DLD1 (cell line): ENCODE data around the gene ITPR1.
"Not testable (repeated sequence)": the region's sequence is repeated elsewhere in the genome, so short reads cannot be mapped to it uniquely, and the experiment has no call there.

Source experiments
- in situ Hi-C: cut with HindIII; loops from 2 replicates; pipeline ENCODE4 v1.10.0; 2017; ENCODE audit warnings: low sequenced_read_pairs

The ITPR1 gene

DNA sequence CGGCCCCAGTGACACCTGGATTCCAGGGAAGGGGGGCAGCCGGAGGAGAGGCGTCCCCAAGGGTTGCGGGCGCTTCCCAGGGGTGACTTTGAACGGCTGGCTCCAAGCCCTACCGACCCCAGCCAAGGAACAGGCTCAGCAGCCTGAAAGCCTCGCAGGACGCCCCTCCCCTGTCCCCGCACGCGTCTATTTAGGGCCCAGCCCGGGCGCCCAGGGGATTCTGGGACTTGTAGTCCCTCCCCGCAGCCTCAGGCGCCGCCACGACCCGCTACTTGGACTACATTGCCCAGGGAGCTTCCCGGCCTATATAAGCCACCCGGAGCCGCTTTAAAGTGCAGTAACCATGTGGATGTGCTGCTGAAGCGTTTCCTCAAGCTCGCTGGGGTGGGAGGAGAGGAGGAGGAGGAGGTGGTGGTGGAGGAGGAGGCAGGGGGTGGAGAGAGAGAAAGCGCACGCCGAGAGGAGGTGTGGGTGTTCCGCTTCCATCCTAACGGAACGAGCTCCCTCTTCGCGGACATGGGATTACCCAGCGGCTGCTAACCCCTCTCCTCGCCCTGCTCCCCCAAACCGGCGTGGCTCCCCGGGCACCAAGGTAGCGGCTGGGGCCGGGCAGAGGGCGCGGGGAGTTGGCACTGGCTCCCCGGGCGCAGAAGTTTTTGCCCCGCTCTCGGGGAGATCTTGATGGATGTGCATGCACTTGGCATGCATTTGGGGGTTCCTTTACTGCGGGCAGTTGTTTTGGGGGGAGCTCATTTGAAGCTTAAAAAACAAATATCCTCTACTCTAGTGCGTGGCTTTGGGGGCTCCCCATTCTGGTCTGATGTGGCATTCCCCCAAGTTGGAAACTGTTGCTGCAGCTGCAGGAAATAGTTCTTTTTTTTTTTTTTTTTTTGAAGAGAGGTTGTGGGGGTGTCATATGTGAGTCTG is at the start of gene ITPR1:
Gene ITPR1 (plus strand): TSS at position 335 of the 927 bp plus-strand sequence. CDS start 23,144 bp downstream, outside the sequence.
- in situ Hi-C loops: no loop called here

DNA sequence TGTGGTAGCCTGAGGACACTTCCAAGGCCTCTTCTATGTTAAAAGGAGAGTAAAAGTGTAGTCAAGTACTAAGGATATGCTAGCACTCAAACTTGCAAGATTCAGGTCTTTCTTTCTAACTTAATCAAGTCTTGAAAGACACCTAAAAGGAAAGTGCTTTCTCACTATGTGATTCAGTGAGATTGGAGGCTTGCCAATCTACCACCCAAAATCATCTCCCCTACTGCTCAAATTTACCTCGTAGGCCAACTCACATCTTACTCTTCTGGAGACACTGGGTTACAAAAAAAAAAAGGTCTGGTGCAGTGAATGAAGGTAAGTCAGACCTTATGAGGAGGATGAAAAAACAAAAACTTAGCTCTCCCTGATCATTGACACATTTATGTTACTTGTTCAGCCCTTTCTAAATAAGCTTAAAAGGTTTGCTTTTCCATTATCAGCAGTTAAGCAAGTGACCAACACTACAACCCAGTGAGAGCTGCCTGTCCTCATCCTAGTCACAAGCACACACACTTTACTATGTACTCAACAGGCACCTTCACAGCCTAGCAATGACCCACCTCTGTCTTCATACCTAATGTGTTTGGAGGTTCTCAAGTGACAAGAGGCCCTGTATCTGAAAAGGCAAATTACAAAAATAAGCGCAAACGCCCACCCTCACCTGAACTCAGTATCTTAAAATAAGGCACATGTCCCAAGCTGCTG is 45.7 kb upstream of the ITPR1 start:
- in situ Hi-C loops: no loop called here

DNA sequence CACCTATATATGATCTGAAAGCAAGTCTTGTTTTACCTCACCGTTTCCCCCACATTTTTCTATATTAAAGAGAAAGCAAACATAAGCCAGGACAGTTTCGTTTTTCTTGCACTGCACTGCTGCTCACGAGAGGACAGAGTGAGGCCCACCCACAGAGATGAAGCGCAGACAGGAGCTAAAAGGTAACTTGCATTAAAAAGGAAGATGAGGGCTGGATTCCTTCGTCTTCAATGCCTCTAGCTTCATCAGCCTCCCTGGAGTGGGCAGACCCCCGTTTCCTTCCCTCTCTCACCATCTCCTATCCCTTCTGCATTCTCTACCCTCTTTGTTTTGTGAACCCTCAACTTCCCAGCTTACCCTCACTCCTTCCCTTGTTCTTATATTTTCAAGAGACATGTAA is 45.0 kb upstream of the ITPR1 start:
- in situ Hi-C loops: no loop called here

DNA sequence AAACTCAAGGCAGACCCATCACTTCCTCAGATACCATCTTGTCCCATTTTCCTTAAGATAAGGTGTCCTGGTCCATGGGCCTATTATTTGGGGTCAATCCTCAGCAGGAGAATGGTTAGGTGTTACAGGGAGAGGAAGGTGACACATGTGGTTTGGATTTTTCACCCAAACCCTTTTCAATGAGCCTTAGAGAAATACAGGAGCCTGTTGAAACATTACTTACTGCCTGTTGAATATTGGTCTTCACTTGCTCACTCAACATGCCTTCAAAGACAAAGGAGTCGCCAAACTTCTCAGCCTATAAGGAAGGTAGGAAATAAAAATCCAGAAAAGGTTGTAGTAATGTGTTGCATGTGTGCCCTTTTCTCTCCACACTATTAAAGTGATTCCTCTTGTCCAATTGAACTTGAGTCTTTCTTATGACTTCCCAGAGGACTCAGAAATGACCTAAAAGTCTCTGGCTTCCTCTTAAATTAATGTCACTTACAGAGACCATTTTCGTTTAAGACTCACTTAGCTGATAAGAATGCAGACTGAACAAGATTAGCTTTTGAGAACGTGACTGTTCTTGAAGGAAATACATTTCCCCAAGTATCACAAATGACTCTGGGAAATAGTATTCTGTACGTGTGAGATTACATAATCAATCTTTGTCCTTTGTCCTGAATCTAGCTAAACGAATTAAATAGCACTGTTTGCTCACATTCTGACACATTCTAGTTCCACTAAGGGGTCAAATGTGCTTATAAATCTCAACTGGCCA is 43.9 kb upstream of the ITPR1 start:
- in situ Hi-C loops: no loop called here

DNA sequence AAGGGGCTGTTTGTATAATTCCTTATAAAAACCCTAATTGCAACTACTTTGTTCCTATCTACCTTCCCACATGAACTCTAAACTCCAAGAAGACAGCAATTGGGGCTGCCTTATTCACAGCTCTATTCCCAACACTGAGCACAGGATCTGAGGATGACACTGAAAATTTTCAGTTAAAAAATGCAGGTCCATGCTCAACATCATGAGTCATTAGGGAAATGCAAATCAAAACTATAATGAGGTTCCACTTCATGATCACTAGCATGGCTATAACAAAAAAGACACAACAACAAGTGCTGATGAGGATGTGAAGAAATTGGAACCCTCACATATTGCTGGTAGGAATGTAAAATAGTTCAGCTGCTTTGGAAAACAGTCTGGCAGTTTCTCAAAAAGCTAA is 39.0 kb upstream of the ITPR1 start:
- in situ Hi-C loops: no loop called here

DNA sequence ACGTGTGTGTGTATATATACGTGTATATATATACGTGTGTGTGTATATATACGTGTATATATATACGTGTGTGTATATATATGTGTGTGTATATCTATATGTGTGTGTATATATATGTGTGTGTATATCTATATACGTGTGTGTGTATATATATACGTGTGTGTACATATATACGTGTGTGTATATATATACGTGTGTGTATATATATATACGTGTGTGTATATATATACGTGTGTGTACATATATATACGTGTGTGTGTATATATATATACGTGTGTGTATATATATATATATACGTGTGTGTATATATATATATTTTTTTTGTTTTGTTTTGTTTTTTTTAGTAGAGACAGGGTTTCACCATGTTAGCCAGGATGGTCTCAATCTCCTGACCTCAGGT is 36.4 kb upstream of the ITPR1 start:
- in situ Hi-C loops: not testable (repeated sequence)

DNA sequence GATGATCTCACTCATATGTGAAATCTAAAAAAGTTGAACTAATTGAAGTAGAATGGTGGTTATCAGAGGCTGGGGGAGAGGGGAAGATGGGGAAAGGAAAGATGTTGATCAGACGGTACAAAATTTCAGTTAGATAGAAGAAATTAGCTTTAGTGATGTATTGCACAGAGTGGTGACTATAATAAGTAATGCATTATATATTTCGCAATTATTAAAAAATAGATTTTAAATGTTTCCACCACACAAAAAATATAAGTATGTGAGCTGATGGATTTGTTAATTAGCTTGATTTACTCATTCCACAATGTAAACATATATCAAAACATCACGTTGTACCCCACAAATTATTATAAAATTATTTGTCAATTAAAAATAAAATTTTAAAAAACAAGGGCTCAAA is 34.2 kb upstream of the ITPR1 start:
- in situ Hi-C loops: no loop called here

DNA sequence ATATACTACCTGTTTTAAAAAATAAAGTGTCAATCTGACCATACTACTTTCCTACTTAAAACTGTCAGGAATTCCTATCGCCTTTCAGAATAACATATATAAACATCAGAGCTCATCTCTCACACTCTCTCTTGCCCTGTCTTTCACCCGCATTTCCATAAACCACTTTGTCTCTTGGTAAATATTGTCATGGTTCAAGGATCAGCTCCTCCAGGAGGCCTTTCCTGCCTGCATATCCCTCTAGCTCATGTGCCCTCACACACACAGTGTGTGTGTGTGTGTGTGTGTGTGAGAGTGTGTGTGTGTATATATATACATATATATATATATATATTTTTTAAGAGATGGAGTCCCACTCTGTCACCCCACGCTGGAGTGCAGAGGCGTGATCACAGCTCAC is 32.8 kb upstream of the ITPR1 start:
- in situ Hi-C loops: no loop called here

DNA sequence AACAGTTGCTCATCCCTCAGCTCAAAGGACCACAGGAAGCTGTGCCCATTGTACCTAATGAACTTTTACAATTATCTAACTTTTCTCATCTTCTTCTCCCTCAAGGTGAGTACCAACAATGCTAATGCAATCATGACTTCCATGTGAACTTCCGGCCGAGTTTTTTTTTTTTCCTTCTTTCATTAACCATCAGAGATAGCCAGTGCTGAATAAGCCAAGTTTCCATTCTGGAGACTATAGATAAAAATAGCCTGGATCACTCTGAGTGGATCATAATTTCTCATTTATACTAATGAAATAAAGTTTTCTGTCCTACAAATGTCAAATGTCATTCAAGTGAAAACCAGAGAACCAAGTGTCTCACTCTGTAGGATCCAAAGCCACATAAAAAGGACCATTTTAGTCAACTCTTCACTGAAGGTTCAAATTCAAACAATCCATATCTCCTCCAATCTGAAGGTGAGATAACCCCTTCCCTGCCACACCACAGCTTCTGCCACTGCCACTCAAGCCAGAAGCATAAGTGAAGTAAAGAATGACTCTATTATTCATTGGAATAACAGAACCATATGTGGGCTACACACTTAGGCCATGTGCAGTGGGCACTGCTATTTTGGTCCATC is 31.6 kb upstream of the ITPR1 start:
- in situ Hi-C loops: no loop called here

DNA sequence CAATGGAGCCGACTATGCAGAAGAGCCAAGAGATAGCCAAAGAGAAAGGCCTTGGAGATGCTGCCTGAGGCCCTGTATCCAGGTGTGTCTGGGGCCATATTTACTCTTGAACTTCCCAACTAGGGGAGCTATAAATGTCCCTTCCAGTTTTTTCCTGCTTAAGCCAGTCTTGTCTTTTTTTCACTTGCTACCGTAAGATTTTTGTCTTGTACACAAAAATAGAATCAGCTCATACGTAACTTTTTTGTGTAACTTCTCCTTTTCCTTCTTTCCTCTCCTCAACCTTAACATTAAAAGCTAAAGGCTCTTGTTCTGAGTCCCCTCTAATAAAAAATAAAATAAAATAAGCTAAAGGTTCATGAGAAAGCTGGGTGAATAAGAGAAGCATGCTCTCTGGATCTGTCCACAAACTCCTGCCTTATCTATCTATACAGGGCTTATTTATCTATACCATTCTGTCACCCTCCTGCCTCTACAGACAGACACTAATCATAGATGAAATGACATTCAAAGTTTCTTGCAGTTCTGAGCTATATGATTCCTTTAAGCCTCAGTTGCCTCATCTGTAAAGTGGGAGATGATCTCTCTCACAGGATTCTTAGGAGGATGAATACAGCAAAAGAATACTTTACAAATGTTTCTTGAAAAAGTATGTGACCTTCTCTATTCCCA is 30.6 kb upstream of the ITPR1 start:
- in situ Hi-C loops: no loop called here

DNA sequence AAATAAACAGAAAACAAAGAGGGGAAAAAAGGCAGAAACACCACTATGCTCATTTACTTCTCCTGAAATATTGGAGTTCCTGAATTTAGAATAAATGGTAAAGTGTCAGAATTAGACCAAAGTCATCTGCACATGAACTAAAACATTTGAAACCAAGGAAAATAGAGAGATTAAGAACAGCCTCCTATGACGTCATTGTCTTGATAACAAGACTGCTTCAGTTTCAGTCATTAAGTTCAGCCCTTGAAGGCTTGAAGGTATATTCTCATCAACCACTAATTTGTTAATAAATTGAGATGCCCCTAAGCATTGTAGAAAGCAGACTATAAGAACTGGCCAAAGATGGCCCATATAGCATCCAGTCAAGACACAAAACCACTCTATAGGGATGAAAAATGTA is 28.6 kb upstream of the ITPR1 start:
- in situ Hi-C loops: no loop called here

DNA sequence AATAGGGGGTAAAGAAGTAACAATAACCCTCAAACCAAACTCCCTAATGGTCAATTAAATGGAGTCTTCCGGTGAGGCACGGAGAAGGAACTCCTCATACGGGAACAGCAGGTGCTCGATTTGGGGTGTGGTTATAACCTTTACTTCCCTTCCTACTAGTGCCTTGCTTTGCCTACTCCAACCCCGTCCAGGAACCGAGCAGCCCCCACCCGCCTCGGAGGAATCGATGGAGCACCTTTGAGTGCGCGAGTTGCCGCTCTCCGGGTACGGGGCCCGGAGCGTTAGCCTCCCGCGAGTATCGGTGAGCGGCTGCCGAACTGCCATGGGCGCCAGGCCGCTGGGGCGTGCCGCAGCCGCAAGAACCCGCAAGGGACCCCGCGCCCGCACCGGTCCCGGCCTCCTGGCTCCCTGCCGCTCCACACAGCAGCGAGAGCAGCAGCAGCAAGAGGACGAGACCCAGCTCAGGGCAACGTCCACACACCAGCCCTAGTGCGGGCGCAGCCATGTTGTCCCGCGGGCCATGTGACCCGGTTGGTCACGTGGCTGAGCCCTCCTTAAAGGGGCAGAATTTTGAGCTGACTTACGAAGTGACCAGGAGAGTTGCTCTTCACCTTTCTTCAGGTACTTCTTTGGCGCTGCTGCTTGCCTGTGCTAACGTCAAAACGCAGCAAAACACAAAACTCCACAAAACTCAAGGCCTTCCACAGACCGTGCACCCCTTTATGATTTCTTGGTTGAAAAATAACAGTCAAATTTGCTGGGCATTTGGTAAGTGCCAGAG is 26.2 kb upstream of the ITPR1 start, which contains the start of gene SUMF1:
Gene SUMF1 (minus strand): TSS at position 529 of the 781 bp plus-strand sequence. CDS start 24 bp downstream, at position 505.
- in situ Hi-C loops: no loop called here

DNA sequence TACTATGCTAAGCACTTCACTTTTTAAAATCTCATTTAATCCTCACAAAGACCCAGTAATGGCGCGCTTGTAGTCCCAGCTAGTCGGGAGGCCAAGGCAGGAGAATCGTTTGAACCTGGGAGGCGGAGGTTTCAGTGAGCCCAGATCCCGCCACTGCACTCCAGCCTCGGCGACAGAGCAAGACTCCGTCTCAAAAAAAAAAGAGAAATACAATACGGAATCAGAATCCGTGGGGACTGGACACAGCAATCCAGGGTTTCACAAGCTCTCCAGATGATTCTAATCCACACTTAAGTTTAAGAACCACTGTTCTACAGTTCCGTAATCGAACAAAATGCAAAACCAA is 25.7 kb upstream of the ITPR1 start:
- in situ Hi-C loops: no loop called here

DNA sequence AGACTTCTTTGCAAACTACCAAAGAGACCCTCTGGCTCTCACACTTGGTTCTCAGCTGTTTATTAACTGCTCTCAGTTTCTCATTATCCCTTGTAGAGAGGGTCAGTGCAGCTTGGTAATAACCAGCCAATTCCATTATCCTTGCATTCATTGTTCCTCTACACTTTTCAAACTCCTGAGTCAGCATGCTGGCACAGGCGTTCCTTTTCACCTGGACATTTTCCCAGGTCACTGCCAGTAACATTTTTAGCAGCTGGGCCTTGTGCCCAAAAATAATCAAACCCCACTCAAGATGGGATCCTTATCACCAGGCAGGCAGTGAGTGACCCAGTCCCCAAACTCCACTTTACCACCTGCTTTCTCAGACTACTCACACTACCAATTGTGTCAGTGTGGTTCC is 21.2 kb upstream of the ITPR1 start:
- in situ Hi-C loops: no loop called here

DNA sequence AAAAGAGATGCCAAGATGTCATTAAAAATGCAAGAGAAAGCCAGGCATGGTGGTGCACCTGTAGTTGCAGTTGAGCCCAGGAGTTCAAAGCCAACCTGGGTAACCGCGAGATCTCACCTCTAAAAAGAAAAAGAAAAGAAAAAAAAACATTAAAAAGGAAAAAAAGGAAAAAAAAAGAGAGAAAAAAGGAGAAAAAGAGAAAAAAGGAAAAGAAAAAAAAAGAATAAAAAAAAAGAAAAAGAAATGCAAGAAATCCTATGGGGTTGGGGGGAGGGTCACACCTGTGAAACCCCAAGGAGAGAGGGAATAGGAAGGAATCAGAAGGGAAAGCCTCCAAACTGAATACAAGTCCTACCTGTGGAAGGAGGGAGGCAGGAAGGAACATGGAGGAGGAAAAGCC is 20.8 kb upstream of the ITPR1 start:
- in situ Hi-C loops: no loop called here

DNA sequence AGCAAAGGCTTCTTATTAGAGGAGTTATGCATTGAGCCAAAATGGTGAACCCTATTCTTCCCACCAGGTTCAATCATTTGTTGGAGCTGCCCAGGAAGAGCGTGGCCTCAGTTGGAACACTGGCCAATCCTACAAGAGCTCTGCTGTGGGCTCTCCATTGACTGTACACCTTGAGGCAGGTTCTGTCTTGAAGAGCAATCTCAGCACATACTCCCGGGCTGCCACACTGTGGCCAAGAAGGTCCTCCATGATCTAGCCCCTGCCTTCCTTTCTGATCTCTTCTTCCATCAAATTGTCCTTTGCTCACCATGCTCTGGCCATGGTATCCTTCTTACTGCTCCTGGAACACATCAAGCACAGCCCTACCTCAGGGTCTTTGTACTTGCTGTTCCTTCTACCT is 20.4 kb upstream of the ITPR1 start:
- in situ Hi-C loops: no loop called here

DNA sequence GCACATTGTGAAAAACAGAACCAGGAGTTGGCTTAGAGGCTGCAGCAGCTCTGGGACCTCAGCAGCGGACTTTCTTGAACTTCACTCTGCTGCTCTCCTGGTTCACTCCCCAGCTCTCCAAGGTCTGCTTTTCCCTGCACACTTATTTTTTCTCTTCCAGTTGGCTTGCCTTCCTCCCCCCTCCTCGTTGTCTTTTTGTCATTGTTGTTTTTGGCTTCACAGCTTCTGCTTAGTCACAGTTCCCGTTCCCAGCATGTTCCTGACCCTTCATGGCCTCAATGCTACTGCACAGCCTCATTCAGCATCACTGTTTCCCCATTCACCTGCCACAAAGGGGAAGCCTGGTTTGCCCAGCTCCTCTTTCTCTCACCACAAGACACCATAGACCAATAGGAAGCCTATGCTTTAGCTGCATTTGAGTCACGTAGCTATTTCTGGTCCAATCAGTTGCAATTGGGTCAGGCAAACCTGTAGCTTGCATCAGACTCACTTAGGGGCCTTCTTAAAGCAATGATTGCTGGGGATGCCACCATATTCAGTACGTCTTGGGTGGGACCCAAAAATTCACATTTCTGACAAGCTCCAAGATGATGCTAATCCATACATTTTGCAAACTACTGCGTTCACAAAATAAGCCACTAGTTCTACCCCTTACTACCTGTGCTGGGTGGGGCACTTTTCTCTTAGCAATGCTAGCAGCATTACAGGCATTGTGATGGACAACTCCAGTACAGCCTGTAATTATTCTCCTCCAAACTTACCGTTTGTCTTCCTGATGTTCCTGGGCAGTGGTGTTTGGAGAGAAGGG is 18.3 kb upstream of the ITPR1 start:
- in situ Hi-C loops: no loop called here

DNA sequence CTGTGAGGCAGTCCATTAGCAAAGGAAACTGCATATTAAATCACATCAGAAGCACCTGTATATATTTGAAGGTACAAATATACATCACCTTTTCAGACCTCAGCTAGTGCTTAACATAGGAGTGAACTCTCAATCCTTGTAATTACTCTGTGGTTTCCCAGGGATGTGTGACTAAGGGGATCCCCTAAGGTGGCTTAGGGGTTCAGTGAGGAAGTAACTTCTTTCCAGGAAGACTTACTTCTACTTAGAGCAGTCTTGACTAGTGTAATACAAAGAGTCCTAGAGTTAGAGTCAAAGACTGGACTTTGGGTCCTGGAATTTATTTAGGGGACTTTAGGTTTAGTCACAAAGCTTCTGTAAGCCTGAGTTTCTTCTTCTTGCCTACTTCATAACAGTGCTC is 17.3 kb upstream of the ITPR1 start:
- in situ Hi-C loops: no loop called here

DNA sequence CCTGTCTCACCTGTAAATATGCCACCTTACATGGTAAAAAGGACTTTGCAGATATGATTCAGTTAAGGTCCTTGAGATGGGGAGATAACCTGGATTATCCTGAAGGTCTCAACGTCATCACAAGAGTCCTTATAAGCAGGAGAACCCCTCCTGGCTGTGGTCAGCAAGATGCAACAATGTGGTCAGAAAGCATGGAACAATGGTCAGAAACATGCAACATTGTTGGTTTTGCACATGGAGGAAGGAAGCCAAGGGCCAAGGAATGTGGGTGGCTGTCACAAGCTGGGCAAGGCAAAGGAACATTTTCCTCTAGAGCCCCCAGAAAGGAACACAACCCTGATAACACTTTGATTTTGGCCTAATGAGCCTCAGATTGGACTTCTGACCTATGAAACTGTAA is 16.7 kb upstream of the ITPR1 start:
- in situ Hi-C loops: no loop called here
